ENCODE results near the gene TPMT. TPM values are rescaled to one million over a fixed set of nuclear protein-coding genes. Genes with fewer than 3 reads are reported as not detected.
"Not testable (repeated sequence)": the region's sequence is repeated elsewhere in the genome, so short reads cannot be mapped to it uniquely, and the experiment has no call there.

TPMT gene
- polyA plus RNA-seq, 3 donors from 2014 or later: 20.6 to 24.8 (median 24.0) TPM

DNA sequence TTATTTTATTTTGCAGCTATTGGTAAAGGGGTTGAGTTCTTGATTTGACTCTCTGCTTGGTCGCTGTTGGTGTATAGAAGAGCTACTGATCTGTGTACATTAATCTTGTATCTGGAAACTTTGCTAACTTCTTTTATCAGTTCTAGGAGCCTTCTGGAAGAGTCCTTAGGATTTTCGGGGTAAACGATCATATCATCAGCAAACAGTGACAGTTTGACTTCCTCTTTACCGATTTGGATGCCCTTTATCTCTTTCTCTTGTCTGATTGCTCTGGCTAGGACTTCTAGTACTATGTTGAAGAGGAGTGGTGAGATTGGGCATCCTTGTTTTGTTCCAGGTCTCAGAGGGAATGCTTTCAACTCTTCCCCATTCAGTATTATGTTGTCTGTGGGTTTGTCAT lies 21.3 kb upstream of the TPMT start:
- H3K4me3 Mint-ChIP-seq; H3K9me3 Mint-ChIP-seq; H3K27me3 Mint-ChIP-seq (ENCODE audit: low read depth in 3 of 3): not testable (repeated sequence)

GRCh38 chr6:18171871-18172270 lies 17.0 kb upstream of the TPMT start:
- Mint-ChIP-seq H3K9me3 (no peaks in the 10 kb centered on the region), H3K36me3 (peaks cover 20 to 62% (median 58%) of the 10 kb centered on the region in 3 donors), H3K4me3 (no peak overlapping the region), H3K27me3 (ENCODE audit: low read depth in 3 of 3) (no peaks in the 10 kb centered on the region), H3K4me1 (peaks cover 0 to 11% of the 10 kb centered on the region in 2 donors), H3K27ac (no peak overlapping the region)
- no peak for DNase-seq

More for the DNA sequence above, 21.3 kb upstream of the TPMT start:
- Mint-ChIP-seq H3K27ac (peak overlapping the region in 1 of 6 donors; percentile 7), H3K36me3 (peaks cover 14 to 57% (median 45%) of the 10 kb centered on the region in 3 donors), H3K4me1 (peaks cover 3 to 11% of the 10 kb centered on the region in 2 donors)
- DNase-seq: not testable (repeated sequence)

DNA sequence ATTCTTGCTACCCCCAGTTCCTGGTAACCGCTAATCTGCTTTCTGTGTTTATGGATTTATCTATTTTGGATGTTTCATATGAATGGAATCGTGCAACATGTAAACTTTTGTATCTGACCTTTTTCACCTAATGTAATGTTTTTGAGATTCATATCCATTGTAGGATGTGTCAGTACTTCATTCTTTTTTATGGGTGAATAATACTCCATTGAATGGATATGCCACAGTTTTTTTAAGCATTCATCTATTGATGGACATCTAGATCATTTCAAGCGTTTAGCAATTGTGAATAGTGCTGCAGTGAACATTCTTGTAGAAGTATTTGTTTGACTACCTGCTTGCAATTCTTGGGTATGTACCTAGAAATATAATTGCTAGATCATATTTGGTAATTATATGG lies 13.4 kb upstream of the TPMT start:
- Mint-ChIP-seq H3K9me3 (no peaks in the 10 kb centered on the region), H3K36me3 (peaks cover 18 to 41% (median 27%) of the 10 kb centered on the region in 3 donors), H3K27me3 (ENCODE audit: low read depth in 3 of 3) (no peaks in the 10 kb centered on the region), H3K4me3 (no peak overlapping the region), H3K27ac (no peak overlapping the region), H3K4me1 (no peaks in the 10 kb centered on the region)
- DNase-seq: no peak

GRCh38 chr6:18166312-18167036 lies 11.6 kb upstream of the TPMT start:
- Mint-ChIP-seq H3K4me3 (no peak overlapping the region), H3K36me3 (peaks cover 23 to 53% (median 28%) of the 10 kb centered on the region in 3 donors), H3K27ac (no peak overlapping the region), H3K9me3 (no peaks in the 10 kb centered on the region), H3K27me3 (ENCODE audit: low read depth in 3 of 3) (no peaks in the 10 kb centered on the region), H3K4me1 (no peaks in the 10 kb centered on the region)
- no peak for DNase-seq

DNA sequence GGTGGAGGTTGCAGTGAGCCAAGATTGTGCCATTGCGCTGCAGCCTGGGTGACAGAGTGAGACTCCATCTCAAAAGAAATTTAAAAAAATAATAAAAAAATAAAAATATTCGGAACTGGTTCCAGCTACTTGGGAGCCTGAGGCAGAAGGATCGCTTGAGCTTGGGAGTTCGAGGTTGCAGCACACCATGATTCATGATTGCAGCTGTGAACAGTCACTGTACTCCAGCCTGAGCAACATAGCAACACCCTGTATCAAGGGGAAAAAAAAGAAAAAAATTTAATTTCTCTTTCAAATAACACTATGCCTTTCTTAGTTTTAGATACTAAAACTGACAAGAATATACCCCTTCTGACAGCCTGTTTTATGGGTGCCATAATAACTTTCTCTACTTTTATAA lies 10.9 kb upstream of the TPMT start:
- Mint-ChIP-seq H3K4me1 (no peaks in the 10 kb centered on the region), H3K4me3 (no peak overlapping the region), H3K27me3 (ENCODE audit: low read depth in 3 of 3) (no peaks in the 10 kb centered on the region), H3K36me3 (peaks cover 28 to 54% (median 29%) of the 10 kb centered on the region in 3 donors), H3K9me3 (no peaks in the 10 kb centered on the region), H3K27ac (no peak overlapping the region)
- DNase-seq: no peak

DNA sequence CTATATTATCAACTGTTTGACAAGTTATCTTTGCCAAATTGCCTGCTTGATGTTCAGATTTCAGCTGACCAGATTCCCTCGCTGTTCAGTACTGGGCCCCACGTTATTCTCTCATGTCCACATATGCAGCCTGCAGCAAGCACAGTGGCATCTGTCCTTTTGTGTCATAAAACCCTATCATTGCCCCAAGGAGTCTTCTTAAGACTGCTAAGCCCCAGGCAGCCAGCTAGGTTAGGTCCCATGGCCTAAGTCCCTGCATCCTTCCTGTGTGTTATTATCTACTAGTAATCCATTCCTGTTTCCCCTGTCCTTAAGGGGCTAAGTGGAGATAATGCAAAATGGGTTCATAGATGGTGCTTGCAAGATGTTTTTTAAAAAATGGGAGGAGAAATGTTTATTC lies 7.5 kb upstream of the TPMT start:
- H3K4me3 Mint-ChIP-seq: no peak overlapping the region
- no peak for DNase-seq
- no peaks in the 10 kb centered on the region for H3K27me3 Mint-ChIP-seq (ENCODE audit: low read depth in 3 of 3)
- H3K27ac Mint-ChIP-seq: no peak overlapping the region
- H3K4me1 Mint-ChIP-seq: no peaks in the 10 kb centered on the region
- H3K36me3 Mint-ChIP-seq: peaks cover 19 to 41% (median 19%) of the 10 kb centered on the region in 3 donors
- no peaks in the 10 kb centered on the region for H3K9me3 Mint-ChIP-seq

GRCh38 chr6:18161431-18161830 lies 6.6 kb upstream of the TPMT start:
- Mint-ChIP-seq H3K27me3 (ENCODE audit: low read depth in 3 of 3) (no peaks in the 10 kb centered on the region), H3K4me3 (no peak overlapping the region), H3K27ac (peak overlapping the region in 1 of 6 donors; percentile 17), H3K9me3 (no peaks in the 10 kb centered on the region), H3K36me3 (peaks cover 19 to 41% (median 19%) of the 10 kb centered on the region in 3 donors), H3K4me1 (peaks cover 0 to 2% of the 10 kb centered on the region in 2 donors)
- no peak for DNase-seq

DNA sequence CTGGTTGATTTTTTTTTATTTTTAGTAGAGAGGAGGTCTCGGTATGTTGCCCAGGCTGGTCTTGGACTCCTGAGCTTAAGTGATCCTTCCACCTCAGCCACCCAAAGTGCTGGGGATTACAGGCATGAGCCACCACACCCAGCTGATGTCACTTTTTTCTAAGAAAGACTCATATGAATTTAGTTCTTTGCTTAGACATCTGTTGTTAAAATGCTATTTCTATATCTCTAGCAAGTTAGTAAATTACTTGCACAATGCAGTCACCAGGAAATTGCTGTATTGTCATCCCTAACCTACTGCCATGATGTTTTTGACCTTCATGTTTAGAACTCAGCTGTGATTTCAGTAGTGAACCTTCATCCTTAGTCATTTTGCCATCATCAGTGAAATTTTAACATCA lies 6.0 kb upstream of the TPMT start:
- DNase-seq: no peak
- Mint-ChIP-seq H3K27me3 (ENCODE audit: low read depth in 3 of 3) (no peaks in the 10 kb centered on the region), H3K4me3 (no peak overlapping the region), H3K9me3 (no peaks in the 10 kb centered on the region), H3K36me3 (peaks cover 19 to 41% (median 19%) of the 10 kb centered on the region in 3 donors), H3K27ac (no peak overlapping the region), H3K4me1 (peaks cover 5 to 7% of the 10 kb centered on the region in 2 donors)

GRCh38 chr6:18155864-18156421 lies 1.1 kb upstream of the TPMT start:
- no peak for DNase-seq
- H3K4me3 Mint-ChIP-seq: peak overlapping the region; percentile 99
- peaks cover 6 to 10% (median 7%) of the 10 kb centered on the region in 3 donors for H3K36me3 Mint-ChIP-seq
- peak overlapping the region; percentile 73 to 99 (median 86) for H3K27ac Mint-ChIP-seq
- no peaks in the 10 kb centered on the region for H3K9me3 Mint-ChIP-seq
- H3K27me3 Mint-ChIP-seq (ENCODE audit: low read depth in 3 of 3): peaks cover 0 to 7% (median 2%) of the 10 kb centered on the region in 3 donors
- H3K4me1 Mint-ChIP-seq: peaks cover 26 to 32% of the 10 kb centered on the region in 2 donors

GRCh38 chr6:18155150-18155863 lies 430 bp upstream of the TPMT start, which contains the start of gene KDM1B:
Gene KDM1B, plus strand, starts transcription at chr6:18155422. Its CDS starts 4,474 bp downstream, at chr6:18159896.
- peaks cover 0 to 7% (median 2%) of the 10 kb centered on the region in 3 donors for H3K27me3 Mint-ChIP-seq (ENCODE audit: low read depth in 3 of 3)
- H3K27ac Mint-ChIP-seq: peak within 1 kb of the TSS; percentile 95 to 100 (median 99)
- peaks cover 5 to 9% (median 8%) of the 10 kb centered on the region in 3 donors for H3K36me3 Mint-ChIP-seq
- peaks cover 26 to 32% of the 10 kb centered on the region in 2 donors for H3K4me1 Mint-ChIP-seq
- H3K9me3 Mint-ChIP-seq: no peaks in the 10 kb centered on the region
- peak within 1 kb of the TSS; percentile 99 for H3K4me3 Mint-ChIP-seq
- DNase-seq: peak; percentile 99 to 100 (median 99)

- Mint-ChIP-seq H3K27ac (peak overlapping the region in 4 of 6 donors; percentile 48 to 81 (median 71)), H3K36me3 (peaks cover 0 to 11% (median 7%) of the 10 kb centered on the region in 3 donors), H3K4me1 (peaks cover 26 to 32% of the 10 kb centered on the region in 2 donors), H3K4me3 (peak overlapping the region in 2 of 5 donors; percentile 60 to 99), H3K27me3 (ENCODE audit: low read depth in 3 of 3) (peaks cover 0 to 7% (median 2%) of the 10 kb centered on the region in 3 donors), H3K9me3 (no peaks in the 10 kb centered on the region)
- no peak for DNase-seq
Measured at GRCh38 chr6:18153311-18153703, 1.6 kb downstream of the TPMT start.

- H3K27me3 Mint-ChIP-seq (ENCODE audit: low read depth in 3 of 3): peaks cover 0 to 7% (median 2%) of the 10 kb centered on the region in 3 donors
- peaks cover 26 to 32% of the 10 kb centered on the region in 2 donors for H3K4me1 Mint-ChIP-seq
- no peak for DNase-seq
- no peaks in the 10 kb centered on the region for H3K9me3 Mint-ChIP-seq
- H3K36me3 Mint-ChIP-seq: peaks cover 8 to 24% (median 10%) of the 10 kb centered on the region in 3 donors
- no peak overlapping the region for H3K4me3 Mint-ChIP-seq
- no peak overlapping the region for H3K27ac Mint-ChIP-seq
Measured at GRCh38 chr6:18151801-18152200, 3.1 kb downstream of the TPMT start.

DNA sequence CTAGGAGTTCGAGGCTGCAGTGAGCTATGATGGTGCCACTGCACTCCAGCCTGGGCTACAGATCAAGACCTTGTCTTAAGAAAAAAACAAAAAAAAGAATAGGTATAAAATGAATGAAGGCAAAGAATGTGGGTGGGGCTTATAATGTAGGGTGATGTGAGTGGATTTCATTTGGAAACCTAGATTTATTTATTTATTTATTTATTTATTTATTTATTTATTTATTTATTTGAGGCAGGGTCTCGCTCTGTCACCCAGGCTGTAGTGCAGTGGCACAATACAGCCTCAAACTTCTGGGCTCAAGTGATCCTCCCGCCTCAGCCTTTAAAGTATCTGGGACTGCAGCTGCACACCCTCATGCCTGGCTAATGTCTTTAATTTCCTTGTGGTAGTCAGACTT lies 3.5 kb downstream of the TPMT start:
- not testable (repeated sequence) for H3K4me3 Mint-ChIP-seq; DNase-seq; H3K9me3 Mint-ChIP-seq; H3K27me3 Mint-ChIP-seq (ENCODE audit: low read depth in 3 of 3)
- H3K36me3 Mint-ChIP-seq: peaks cover 8 to 25% (median 10%) of the 10 kb centered on the region in 3 donors
- H3K4me1 Mint-ChIP-seq: peaks cover 26 to 30% of the 10 kb centered on the region in 2 donors
- H3K27ac Mint-ChIP-seq: peak overlapping the region in 1 of 6 donors; percentile 40

Data from immature natural killer cell (primary cell).